NCI-H2107 treated with DMSO at 0.1 percent for 48 hours (cell line): ENCODE measurements around the gene SNRPE.
"Not testable (repeated sequence)": the region's sequence is repeated elsewhere in the genome, so short reads cannot be mapped to it uniquely, and the experiment has no call there.

ENCODE experiments used
- DNase-seq: peaks from one replicate; lab custom pipeline; 2025; ENCODE audit not compliant: unreplicated experiment; lab: John Stamatoyannopoulos, UW

SNRPE gene

GRCh38 chr1:203861379-203862184 is at the start of gene SNRPE:
TSS of gene SNRPE (plus strand) at chr1:203861599. CDS start at chr1:203861660, 61 bp downstream.
- peak; percentile 98 for DNase-seq

- DNase-seq: no peak
Observed at GRCh38 chr1:203813581-203814341, 47.6 kb upstream of the SNRPE start.

DNA sequence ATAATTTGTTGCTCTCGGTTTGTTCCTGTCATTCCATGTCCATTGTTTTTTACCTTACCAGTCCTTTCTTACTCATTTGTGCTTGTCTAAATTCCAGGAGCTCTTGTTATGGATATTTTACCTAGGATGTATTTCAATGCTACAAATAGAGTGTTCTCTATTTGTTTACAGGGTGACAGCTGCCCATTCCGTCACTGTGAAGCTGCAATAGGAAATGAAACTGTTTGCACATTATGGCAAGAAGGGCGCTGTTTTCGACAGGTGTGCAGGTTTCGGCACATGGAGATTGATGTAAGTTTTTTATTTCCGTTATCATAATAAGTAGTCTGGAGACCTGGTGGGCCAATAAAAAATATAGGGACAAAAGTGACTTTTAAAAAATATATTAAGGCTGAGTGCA is 43.0 kb upstream of the SNRPE start:
- DNase-seq: no peak

DNA sequence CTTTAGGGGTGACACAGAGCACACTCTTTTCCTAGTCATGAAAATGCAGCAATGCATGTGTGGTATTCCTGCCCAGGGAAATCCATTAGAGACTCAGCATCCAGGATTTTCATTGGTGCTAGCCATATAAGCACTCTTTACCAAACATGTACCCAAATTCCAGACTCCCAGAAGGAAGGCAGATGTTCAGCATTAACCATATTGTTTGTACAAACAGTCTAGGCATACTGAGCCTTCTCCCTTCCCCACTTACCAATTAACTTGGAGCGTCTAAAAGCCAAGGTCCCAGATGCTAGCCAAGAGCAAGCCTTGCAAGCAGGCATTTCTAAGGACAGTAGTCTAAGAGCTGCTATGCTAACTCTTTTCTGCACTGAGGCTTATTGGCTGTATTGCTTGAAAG is 38.1 kb upstream of the SNRPE start:
- no peak for DNase-seq

- no peak for DNase-seq
Observed at GRCh38 chr1:203826175-203826574, 35.2 kb upstream of the SNRPE start.

GRCh38 chr1:203828002-203828401 is 33.4 kb upstream of the SNRPE start:
- DNase-seq: no peak

DNA sequence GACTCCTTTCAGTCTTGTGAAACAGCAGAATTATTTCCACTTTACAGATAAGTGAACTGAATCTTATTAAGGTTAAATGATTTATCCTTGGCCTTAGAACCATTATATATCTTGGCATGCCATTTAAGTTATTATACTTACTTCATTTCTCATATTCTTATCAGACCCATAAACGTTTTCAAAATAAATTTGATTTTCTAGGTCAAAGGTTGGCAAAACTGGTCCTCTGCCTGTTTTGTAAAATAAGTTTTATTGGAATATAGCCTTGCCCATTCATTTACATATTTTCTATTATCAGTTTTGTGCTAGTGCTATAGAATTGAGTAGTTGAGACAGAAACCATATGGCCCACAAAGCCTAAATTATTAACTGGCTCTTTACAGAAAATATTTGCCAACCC is 32.9 kb upstream of the SNRPE start:
- no peak for DNase-seq

GRCh38 chr1:203829247-203829646 is 32.2 kb upstream of the SNRPE start:
- not testable (repeated sequence) for DNase-seq

DNA sequence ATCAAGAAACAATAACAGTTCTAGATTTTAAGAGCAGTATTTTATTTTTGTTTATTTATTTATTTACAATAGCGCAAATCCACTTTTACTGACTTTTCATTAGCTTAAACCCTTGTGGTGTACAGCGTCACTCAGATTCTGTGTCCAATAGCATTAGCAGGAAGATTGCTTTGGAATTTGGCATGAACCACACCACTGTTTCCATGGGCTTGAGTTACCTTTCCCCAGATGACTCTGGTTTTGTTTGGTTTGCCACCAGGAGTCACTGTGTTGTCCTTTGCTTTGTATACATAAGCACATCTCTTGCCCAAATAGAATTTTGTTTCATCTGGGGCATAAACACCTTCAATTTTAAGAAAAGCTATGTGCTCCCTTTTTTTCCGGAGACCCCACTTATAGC is 25.9 kb upstream of the SNRPE start:
- DNase-seq: no peak

DNA sequence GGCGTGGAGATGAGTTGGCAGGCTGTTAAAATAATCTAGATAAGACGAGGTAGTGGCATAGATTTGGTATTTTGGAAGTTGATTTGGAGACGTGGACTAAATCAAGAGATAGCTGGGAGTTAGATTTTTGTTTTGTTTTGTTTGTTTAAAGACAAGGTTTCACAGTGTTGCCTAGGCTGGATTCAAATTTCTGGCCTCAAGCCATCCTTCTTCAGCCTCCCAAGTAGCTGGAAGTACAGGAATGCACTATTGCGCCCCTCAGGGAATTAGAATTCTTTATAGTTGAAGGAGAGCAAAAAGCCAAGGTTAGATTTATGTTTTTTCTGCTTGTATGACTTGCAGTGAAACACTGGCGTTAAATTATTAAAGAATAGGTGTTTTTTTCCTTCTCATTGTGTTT is 22.3 kb upstream of the SNRPE start:
- no peak for DNase-seq

GRCh38 chr1:203840208-203840808 is 21.1 kb upstream of the SNRPE start:
- no peak for DNase-seq

DNA sequence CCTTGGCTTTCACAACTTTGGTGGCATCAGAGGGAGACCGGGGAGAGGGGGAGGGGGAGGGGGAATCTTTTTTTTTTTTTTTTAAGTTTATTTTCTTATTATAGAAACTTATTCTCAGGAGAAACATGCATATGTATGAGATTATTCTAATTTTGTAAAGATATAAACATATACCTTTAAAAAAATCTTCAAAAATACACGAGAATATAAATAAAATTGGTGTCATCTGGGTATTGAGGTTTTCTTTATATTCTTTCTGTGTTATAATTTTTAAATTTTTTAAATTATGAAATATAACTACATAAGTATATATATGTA is 18.9 kb upstream of the SNRPE start:
- no peak for DNase-seq

- DNase-seq: no peak
Observed at GRCh38 chr1:203843435-203843834, 18.0 kb upstream of the SNRPE start.

GRCh38 chr1:203853112-203853511 is 8.3 kb upstream of the SNRPE start:
- not testable (repeated sequence) for DNase-seq

DNA sequence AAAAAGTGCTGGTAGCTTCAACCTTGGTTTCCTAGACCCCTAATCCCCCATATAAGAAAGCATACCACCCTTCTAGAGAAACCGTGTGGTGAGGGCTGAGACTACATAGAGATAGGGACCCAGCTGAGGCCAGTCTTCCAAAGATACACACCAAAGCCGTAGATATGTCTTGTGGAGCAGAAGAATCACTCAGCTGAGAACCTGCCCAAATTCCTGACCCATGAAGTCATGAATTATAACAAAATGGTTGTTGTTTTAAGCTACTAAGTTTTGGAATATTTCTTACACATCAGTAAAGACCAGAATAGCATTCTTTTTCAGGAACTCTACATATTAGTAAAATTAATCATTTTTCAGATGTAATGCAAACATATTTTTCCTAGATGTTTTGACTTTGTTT is 3.3 kb upstream of the SNRPE start:
- no peak for DNase-seq

DNA sequence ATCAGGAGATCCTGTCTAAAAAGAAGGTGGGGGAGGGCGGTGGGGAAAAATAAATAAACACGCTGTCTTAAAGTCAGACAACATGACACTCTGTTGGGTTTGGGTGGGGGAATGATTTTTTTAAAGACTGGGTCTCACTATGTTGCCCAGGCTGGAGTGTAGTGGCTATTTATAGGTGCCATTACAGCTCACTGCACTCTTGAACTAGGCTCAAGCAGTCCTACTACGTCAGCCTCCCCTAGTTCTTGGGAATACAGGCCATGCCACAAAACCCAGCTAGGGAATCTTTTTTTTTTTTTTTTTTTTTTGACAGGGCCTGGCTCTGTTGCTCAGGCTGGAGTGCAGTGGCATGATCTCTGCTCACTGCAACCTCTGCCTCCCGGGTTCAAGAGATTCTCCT is 2.4 kb upstream of the SNRPE start:
- DNase-seq: no peak

DNA sequence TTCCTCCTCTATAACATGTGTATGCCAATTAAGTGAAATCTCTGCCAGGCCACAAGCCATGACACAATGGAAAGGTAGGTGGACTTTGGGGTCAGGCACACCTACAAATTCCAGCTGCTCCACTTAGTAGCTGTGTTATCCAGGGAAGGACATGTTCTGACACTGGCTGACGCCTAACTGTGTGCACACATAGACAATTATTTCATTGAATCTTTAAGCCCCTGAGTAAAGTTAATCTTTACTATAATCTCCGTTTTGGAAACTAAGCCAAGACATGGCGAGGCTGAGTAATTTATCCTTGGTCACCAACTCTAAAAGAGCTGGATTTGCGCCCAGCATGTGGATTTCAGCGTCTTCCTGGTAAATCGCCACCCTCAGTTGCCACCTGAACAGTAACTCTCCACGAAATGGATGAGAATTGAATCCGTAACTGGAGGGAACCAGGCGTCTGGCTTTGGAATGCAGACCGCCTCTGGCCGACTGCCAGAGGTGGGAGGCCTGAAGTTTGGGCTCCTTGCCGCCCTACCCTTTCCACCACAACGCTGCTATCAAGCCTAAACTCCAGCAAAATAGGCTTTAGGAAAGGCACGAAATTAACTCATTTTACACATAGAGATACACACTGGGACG is 888 bp upstream of the SNRPE start:
- no peak for DNase-seq

DNA sequence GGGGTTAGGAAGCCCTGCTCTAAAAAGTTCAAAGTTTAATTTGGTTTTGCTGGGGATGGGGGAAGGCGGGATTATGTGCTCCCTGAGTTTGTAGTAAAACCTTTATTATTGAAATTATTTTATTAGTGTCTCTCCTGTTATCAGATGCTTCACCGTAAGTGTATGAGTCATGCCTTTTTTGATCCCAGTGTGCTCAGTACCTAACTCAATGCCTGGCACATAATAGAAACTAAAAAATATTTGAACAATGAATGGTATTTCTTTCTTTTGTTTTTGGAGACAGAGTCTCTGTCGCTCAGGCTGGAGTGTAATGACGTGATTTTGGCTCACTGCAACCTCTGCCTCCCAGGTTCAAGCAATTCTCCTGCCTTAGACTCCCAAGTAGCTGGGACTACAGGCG is 6.4 kb downstream of the SNRPE start:
- no peak for DNase-seq

GRCh38 chr1:203870245-203870644 is 8.8 kb downstream of the SNRPE start:
- no peak for DNase-seq

- peak; percentile 68 for DNase-seq
Observed at GRCh38 chr1:203871114-203871880, 9.9 kb downstream of the SNRPE start.

- no peak for DNase-seq
Observed at GRCh38 chr1:203873094-203873493, 11.7 kb downstream of the SNRPE start.
